ENCODE measurements around the gene MTUS2. TPM values are rescaled to one million over a fixed set of nuclear protein-coding genes. Genes with fewer than 3 reads are reported as not detected.

Gene MTUS2
- total RNA-seq, 1 donor from 2014 or later = not detected

DNA sequence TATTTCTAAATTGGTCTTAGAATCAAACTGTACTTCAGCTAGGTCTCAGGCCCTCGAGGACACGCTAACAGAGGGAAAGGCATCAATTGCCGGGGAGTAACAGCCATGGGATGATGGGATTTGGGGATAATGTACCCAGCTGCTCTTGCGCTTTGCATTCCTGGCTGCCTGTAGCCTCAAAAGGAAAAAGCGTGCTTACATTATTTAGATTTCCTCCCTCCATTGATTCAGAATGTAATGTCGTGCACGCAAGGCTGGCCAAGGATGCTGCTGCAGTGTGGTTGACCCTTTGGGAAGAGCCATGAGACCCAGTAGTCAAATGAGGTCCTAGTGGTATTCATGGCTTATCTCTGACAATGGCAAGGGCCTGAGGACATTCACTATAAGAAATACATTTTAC is 680.2 kb downstream of the MTUS2 start:
- DNase-seq (ENCODE audit: low spot score) = no peak

DNA sequence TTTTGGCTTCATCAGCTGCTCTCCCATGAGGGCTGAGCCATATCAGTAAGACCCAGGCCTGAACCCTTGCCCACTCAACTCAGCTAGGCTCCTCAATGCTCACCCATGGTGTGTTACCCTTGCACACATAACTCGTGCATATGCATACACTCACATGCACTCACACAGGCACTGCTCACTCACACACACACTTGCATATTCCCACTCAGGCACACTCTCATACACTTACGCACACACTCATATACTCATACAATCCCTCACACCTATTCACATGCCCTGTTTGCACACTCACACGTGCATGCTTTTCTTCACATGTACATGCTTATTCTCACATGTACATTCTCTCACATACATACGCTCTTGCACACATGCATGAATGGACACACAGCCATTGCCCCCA is 681.5 kb downstream of the MTUS2 start:
- no peak for DNase-seq (ENCODE audit: low spot score)

GRCh38 chr13:29502391-29503008 is 682.4 kb downstream of the MTUS2 start:
- no peak for DNase-seq (ENCODE audit: low spot score)

DNA sequence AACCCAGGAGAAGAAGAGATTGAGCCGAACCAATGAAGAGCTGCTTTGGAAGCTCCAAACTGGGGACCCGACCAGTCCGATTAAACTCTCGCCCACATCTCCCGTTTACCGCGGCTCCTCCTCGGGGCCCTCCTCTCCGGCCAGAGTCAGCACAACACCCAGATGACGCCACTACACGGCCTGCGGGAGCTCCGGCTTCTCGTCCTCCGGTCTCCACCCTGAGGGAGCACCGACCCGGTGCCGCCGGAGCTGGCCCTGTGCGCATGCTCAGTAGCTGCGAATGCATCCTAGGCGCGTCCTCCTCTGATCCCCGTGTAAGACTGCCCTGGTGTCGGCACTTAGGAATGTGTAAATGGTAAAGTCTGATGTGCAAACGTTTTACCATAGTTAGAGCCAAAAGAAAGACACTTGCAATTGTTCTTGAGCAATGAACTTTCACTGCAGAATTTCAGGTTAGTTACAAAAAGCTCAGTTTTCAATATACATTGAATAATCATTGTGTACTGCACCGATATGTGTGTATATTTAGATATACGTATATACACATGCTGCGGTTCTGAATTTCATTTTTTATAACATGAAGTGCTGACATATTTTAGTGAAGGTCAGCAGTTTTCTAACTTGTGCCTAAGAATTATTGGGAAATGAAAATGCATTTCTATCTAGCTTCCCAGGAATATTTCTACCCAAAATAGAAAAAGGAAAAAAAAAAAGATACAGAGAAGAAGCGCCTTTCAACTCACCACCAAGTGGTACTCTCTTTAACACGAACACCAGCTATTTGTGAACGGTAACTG is 683.1 kb downstream of the MTUS2 start:
- DNase-seq (ENCODE audit: low spot score) = no peak

GRCh38 chr13:29504691-29505090 is 684.6 kb downstream of the MTUS2 start:
- DNase-seq (ENCODE audit: low spot score) = no peak

- DNase-seq (ENCODE audit: low spot score) = no peak
Observed at GRCh38 chr13:29505511-29505910, 685.4 kb downstream of the MTUS2 start.

DNA sequence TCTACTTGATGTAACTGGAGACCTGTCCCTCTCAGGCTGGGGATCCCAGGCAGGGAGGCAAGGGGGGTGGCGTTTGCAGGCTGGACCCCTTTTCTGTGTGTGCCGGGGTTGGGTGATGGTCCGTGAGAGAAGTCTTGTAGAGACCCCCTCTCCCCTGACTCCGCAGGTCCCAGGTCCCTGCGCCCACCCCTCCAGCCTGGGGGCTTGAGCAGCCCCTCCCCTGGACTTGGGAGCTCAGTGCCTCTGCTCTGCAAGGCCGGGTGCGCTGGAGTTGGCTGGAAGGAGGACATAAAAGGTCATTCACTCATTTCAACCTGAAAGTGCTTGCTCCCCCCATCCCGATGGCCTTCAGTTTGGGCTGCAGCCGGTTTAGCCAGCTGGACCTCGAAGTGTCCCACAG is 685.8 kb downstream of the MTUS2 start:
- DNase-seq (ENCODE audit: low spot score) = no peak

DNA sequence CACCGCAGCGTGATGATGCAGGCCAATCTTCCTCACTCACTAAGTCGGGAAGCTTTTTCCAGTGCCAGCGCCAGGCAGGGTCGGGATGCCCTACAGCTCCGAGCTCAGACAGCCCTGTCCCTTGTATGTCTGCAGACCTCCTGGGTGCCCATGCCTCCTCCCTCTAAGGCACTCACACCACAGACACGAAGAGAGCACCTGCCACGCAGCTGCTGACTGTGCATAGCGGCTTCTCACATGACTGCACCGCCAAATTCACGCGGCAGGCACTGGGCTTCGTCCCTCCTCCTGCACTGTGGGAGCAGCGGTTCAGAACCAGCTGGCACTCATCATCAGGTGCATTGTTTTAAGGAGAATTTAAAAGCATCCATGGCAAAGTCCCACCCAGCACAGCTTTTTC is 687.2 kb downstream of the MTUS2 start:
- no peak for DNase-seq (ENCODE audit: low spot score)

- DNase-seq (ENCODE audit: low spot score) = no peak
Observed at GRCh38 chr13:29508130-29508875, 688.2 kb downstream of the MTUS2 start.

- DNase-seq (ENCODE audit: low spot score) = no peak
Observed at GRCh38 chr13:29508876-29509252, 688.7 kb downstream of the MTUS2 start.

GRCh38 chr13:29509999-29510589 is 690.0 kb downstream of the MTUS2 start:
- DNase-seq (ENCODE audit: low spot score) = no peak

- no peak for DNase-seq (ENCODE audit: low spot score)
Observed at GRCh38 chr13:29510651-29511084, 690.5 kb downstream of the MTUS2 start.

DNA sequence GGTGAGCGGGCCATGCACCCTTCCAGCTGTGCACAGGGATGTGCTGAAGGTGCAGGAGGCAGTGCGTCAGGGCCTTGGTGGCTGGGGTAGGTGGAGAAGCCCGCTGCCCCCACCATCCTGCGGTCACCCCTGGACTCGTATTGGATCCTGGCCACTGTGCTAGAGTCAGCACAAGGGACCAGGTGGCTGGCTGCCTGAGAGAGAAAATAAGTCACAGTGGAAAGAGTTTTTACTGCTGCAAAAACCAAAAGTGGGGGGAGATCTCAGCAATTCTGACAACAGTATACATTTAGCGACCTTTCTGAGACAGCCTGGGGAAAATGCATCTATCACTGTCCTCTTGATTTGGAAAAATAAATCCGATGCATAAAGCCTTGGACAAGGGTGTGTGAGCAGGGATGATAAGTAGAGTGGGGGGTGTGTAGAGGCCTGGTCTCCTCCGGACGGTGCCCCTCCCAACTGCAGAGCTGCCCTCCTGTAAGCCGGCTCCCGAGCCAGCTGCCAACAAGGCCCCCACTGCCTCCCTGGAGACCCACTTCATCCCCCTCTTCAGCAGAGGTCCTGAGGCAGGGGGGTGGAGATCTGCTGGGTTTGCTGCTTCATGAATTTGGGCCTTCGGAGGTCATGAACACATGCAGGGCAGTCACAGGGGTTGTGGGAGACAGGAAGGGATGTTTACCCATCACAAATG is 691.1 kb downstream of the MTUS2 start:
- no peak for DNase-seq (ENCODE audit: low spot score)

DNA sequence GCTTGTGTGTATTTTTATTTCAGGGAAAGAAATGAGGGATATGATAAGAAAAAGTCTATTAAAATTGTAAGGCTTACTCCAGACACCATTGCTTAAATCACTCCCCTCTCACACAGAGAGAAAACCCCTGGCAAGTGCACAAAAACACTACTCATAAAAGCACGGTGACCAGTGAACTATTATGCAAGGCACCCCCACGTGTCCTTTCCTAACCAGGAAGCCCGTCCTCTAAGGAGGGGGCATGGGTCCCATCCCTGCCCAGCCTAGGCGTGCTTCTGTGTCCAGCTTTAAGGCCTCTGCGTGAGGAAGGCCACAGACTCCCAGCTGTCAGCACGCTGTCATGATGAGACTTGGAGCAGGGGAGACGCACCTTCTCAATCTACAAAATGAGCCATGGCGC is 691.8 kb downstream of the MTUS2 start:
- DNase-seq (ENCODE audit: low spot score) = no peak

GRCh38 chr13:29513002-29513980 is 693.2 kb downstream of the MTUS2 start:
- no peak for DNase-seq (ENCODE audit: low spot score)

DNA sequence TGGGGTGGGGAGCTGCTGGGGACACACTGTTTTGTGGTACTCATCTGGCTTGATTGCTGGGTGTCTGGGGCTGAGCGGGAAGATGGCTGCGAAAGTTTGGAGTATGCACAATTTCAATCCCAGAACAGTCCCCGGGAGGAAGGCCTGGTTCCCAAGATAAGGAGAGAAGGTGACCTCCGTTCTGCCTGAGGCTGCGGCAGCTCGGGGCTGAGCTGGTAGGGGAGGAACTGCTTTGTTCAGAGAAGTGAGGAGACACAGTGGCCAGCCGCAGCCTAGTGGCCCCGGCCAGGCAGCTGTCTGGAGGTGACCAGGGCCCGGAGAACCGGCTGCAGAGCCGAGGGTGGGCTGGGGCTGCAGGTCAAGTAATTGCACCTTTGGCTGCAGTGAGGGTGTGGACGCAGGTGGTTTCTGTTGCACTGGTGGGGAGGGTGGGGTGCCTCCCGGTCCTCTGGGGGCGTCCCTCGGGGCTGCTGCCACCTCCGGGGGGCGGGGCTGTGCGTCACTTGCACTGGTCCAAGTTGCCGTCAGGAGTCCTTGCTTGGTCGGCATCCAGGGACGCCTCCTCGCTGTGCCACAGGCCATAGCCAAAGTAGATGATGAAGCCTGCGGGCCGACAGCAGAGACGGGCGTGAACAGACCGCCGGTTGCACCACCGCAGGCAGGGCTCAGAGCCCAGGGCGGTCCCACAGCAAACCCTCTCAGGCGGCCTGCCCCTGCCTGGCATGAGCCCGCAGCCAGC is 694.0 kb downstream of the MTUS2 start:
- no peak for DNase-seq (ENCODE audit: low spot score)

DNA sequence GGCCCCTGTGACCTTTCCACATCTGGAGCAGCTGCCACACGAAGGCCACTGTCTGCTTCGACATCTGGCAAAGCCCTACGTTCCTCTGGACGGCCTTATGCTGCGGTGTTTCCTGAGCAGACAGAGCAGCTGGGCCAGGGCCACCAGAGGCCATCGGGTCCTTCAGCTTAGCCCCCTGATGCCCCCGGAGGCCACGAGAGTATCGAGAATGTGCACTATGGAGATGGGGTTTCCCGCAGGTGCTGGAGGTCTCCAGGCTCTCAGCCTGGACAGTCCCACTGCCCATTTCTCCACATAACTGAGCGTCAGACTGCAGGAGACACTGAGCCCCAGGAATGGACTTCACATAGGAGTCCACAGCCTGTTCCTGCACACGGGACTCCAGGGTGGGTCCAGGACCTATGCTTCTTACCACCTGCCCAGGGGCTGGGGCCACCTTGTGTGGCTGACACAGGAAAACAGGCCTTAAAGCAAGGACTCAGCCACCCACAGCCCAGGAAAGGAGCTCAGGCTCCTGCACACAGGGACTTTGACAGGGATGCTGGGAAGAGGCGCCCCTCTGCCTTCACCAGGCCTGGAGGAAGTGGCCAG is 694.7 kb downstream of the MTUS2 start:
- DNase-seq (ENCODE audit: low spot score) = no peak

- no peak for DNase-seq (ENCODE audit: low spot score)
Observed at GRCh38 chr13:29515372-29515771, 695.2 kb downstream of the MTUS2 start.

DNA sequence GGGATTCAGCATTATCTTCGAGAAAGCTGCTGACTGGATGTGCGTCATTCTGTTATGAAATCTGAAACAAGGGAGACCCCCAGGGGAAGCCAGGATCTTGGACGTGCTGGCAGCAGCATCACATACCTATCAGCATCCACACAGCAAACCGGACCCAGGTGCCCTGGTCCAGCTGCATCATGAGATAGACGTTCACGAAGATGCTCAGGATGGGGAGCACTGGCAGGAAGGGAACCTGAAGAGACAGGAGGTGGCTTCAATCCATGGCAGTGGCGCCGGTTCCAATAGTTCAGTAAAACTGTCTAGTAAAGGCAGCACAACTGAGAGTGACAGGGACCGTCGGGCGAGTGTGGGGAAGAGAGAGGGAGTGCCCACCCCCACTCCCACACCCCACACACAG is 695.9 kb downstream of the MTUS2 start:
- DNase-seq (ENCODE audit: low spot score) = no peak
